Endothelial cell of umbilical vein (primary cell): ENCODE data around the gene IL4R.

ENCODE experiments used
- EZH2 ChIP-seq: IDR thresholded peaks from 2 replicates; pipeline ENCODE4 v1.6.1; 2012; ENCODE audit warnings: borderline replicate concordance, low read depth, mild to moderate bottlenecking, moderate library complexity, low read length, inconsistent platforms; ENCODE audit not compliant: severe bottlenecking
- MYC ChIP-seq: IDR thresholded peaks from one replicate; pipeline ENCODE4 v1.6.1; 2011; ENCODE audit warnings: mild to moderate bottlenecking, low read depth, low read length
- POLR2A ChIP-seq: IDR thresholded peaks from 2 replicates; pipeline ENCODE4 v1.6.1; 2012; ENCODE audit warnings: low read depth, mild to moderate bottlenecking, control low read depth, low read length
- POLR2AphosphoS5 ChIP-seq: IDR thresholded peaks from 2 replicates; pipeline ENCODE4 v1.6.1; 2012; ENCODE audit warnings: low read depth, mild to moderate bottlenecking, control low read depth, low read length, moderate library complexity; ENCODE audit not compliant: insufficient read depth
- TF ChIP-seq, protein P1 (sequence below), 2 donors: IDR thresholded peaks; 1 replicate in 1 of 2; 2 replicates in 1 of 2; pipeline ENCODE4 v1.5.1; 2011; ENCODE audit warnings: low read length in 2 of 2, mild to moderate bottlenecking in 2 of 2, moderate library complexity in 2 of 2, control low read depth in 1 of 2, inconsistent platforms in 1 of 2, low read depth in 1 of 2; ENCODE audit not compliant: insufficient read depth in 1 of 2; ENCODE audit errors: extremely low read depth in 1 of 2
- TF ChIP-seq, protein P2 (sequence below): IDR thresholded peaks from 2 replicates; pipeline ENCODE4 v1.6.1; 2011; ENCODE audit not compliant: insufficient read depth, insufficient read length

DNA sequence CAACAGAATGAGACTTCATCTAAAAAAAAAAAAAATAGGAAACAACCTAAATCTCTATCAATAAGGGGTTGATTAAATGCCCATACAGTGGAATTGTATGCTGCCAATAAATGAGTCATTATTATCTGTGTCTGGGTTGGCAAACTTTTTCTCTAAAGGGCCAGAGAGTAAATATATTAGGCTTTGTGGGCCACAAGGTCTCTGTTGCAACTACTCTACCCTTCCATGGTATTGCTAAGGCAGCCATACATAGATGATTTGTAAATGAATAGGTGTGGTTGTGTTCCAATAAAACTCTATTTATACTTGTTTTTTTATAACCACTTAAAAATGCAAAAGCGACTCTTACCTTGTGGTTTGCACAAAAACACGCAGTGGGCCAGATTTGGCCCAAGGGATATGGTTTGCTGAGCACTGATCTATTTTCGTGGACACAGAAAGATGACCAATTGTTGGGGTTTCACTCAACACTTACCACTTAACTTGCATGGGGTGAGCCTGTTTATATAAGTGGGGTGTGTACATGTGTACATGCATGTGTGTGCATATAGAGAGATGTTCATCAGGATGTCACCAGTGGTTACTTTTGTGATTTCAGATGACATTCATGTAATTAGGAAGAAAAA lies 12.4 kb upstream of the IL4R start:
- TF ChIP-seq, protein P1, sequence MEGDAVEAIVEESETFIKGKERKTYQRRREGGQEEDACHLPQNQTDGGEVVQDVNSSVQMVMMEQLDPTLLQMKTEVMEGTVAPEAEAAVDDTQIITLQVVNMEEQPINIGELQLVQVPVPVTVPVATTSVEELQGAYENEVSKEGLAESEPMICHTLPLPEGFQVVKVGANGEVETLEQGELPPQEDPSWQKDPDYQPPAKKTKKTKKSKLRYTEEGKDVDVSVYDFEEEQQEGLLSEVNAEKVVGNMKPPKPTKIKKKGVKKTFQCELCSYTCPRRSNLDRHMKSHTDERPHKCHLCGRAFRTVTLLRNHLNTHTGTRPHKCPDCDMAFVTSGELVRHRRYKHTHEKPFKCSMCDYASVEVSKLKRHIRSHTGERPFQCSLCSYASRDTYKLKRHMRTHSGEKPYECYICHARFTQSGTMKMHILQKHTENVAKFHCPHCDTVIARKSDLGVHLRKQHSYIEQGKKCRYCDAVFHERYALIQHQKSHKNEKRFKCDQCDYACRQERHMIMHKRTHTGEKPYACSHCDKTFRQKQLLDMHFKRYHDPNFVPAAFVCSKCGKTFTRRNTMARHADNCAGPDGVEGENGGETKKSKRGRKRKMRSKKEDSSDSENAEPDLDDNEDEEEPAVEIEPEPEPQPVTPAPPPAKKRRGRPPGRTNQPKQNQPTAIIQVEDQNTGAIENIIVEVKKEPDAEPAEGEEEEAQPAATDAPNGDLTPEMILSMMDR (IDR thresholded peaks at IDR 0.05; ENCODE audit: extremely low read depth in 1 of 2, insufficient read depth in 1 of 2, low read depth in 1 of 2, low read length in 2 of 2) = no peak
- TF ChIP-seq POLR2AphosphoS5 (no peak), EZH2 (no peak), POLR2A (no peak), MYC (no peak)
- TF ChIP-seq, protein P2, sequence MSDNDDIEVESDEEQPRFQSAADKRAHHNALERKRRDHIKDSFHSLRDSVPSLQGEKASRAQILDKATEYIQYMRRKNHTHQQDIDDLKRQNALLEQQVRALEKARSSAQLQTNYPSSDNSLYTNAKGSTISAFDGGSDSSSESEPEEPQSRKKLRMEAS = no peak
